ENCODE measurements around the gene OPRD1.

The OPRD1 gene

DNA sequence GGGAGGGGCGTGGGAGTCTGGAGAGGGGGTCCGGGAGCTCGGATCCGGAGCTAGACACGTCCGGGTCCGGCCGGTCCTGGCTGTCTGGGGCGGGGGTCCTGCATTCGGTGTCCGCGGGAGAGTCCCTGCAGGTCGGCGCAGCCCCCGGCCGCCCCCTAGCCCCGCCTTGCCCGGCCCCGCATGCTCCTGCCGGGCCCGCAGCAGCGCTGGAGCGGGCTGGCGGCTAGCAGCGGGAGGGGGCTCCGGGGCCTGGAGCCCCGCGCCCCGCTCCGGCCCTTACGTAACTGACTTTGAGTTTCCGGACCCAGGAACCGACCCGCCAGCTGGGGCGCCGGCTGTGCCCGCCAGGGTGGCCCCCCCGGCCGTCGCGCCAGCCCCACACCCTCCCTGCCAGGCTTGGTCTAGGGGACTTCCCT, 75.5 kb downstream of the OPRD1 start:
- DNase-seq: no peak

DNA sequence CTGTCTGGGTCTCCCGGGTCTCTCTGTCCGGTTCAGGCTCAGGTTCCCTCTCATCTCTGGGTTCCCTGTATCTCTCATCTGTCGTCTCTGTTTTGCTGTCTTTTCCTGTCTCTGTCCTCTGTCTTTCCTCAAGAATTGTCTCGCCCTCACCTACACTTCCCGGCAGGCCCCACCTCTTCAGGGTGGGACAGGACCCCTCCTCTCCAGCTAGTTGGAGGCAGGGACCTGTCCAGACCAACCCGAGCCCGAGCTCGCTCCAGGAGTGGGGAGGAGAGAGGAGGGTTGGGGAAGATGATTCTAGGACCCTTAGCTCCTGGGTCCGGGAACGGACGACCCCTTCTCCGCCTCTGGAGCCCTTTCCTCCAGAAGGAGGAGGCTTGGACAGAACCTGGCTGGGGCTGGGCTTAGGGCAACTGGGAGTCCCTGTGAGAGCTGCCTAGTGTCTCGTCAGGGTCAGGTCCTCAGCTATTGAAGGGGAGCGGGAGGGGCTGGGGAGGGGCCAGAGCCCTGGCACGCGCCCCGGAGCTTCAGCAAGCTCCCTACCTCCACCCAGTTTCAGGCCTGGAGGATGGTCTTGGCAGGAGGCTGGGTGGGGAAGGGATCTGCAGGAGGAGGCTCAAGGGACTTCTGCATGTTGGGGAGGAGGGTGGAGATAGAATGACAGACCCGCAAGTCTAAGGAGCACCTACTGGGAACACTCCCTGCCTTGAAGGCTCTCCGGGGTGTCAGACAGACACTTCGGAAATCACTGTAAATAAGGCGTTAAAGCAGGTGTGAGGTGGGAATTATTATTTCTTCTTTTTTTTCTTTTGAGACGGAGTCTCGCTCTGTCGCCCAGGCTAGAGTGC, 76.1 kb downstream of the OPRD1 start:
- DNase-seq: peak; percentile 63

DNA sequence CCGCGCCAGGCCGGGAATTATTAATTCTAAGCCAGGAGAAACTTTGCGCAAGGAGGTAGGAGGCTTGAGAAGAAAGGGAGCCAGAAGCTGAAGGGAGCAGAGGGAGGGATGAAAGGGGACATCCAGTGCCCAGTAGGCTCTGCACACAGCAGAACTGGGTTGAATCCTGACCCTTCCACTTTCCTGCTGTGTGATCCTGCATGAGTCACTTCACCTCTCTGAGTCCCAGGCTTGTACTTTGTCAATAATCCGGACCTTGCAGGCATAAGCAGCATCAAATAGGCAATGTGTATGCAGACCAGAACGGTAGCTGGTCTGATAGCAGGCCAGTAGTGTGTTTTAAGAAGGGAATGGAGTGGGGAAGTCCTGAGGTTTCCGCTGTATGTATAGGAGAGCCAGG, 76.9 kb downstream of the OPRD1 start:
- no peak for DNase-seq

DNA sequence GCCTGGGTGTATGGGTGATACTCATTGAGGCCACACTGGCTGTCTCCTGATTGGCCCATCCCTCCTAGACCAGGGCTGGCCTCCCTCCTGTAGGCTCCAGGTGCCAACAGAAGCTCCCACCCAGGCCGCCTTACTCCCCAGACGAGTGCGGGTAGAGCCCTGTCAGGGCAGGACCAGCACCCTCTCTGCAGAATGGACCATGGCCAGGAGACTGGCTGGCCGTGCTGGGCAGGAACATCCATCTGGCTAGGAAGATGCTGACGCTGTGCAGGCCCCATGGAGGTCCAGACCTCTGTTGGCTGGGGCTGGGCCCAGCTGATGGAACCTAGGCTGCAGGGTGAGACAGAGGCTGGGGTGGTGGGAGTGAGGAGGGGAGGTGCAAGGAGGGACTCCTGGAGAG, 77.4 kb downstream of the OPRD1 start:
- no peak for DNase-seq

DNA sequence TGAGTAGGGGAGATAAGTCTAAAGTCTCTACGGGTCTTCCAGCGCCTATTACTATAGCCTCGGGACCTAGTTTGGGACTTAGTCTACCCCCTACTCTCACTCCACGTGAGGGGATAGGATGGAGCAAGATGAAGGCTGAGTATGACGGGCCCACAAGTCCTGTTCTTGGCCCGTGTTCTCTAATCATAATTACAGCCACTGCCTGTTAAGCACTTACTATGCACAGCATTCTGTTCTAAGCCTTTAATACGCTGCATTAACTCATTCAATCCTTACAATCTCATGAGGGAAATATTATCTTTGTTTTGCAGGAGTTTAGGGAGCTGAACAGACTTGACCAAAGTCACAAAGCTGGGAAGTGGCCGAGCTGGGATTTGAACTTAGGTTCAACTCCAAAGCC, 78.5 kb downstream of the OPRD1 start:
- DNase-seq: no peak

DNA sequence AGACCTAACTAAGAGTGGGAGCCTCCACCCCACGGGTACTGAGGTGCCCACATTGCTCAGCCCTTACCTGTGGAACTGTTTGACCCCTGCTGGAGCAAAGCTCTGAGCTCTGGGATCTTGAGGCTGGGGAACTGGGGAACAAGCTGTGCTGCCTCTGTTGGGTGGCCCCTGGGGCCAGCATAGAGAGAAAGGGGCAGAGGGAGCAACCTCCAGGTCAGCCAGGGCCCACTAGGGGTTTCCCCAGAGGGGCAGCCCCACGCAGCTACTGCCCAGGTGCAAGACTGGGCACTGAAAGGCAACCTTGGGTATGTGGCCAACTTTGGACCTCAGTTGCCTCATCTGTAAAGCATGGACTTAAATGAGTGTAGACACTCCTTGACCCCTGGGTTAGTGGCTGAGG, 78.9 kb downstream of the OPRD1 start:
- no peak for DNase-seq

DNA sequence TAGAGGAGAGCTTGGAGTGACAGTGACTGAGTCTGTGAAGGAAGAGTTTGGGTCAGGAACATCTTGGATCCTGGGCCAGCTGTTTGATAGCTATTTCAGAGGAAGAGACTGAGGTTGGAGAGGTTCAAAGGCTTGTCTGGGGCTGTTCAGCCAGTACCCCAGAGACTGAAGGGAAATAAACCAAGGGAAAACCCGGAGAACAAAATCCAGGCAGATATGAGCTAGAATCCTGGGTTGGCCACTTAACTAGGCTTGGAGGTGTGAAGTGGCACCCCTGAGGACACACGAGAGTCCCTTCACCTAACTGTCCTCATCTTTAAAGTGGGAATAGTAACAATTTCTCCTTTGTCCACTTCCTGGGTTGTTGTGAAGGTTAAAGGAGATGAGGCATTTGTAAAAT, 79.3 kb downstream of the OPRD1 start:
- DNase-seq: no peak

DNA sequence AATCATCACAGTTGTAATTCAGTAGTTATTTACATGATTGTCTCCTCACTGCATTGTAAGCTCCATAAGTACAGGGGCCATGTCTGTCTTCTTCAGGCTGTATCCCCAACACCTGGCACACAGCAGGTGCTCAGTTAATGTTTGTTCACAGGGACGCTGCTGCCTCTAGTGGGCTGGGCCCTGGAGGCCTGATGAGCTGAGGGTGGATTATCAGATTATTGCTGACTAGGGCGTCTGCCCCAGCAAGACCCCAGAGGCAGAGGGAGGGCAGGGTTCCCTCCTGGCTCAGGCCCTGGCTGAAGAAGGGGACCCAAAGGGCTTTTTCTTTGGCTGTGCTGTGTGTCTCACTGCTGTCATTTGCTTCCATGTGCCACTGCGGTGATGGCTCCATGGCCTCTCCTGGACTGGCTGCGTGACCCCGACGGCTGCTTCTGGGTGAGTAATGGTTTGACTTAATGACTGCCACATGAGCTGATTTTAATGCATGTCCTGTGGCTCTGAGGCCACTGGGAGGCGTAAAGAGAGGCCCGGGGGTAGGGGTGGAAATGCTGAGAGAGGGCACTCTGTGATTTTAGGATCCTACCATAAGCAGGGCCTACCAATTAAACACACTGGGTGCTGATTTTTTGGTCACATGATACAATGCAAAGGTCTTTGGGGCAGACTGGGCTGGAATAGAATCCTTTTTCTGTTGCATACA, 81.6 kb downstream of the OPRD1 start:
- DNase-seq: no peak

DNA sequence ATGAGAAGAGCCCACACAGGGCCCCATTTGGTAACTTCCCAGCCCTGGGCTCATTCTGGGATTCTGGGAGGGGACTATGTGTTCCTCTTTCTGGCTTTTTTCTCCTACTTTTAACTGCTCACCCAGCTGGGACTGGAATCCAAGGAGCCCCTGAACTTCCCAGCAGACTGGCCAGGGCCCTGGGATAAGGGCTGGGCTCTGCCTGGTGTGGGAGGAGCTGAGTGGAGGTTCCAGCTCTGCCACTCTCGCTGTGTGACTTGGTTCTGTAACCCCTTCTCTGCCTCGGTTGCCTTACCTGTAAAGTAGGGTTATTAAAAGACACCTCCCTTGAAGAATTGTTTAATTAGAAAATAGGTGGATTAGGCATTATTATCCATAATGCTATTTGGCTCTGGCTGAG, 82.8 kb downstream of the OPRD1 start:
- DNase-seq: no peak

DNA sequence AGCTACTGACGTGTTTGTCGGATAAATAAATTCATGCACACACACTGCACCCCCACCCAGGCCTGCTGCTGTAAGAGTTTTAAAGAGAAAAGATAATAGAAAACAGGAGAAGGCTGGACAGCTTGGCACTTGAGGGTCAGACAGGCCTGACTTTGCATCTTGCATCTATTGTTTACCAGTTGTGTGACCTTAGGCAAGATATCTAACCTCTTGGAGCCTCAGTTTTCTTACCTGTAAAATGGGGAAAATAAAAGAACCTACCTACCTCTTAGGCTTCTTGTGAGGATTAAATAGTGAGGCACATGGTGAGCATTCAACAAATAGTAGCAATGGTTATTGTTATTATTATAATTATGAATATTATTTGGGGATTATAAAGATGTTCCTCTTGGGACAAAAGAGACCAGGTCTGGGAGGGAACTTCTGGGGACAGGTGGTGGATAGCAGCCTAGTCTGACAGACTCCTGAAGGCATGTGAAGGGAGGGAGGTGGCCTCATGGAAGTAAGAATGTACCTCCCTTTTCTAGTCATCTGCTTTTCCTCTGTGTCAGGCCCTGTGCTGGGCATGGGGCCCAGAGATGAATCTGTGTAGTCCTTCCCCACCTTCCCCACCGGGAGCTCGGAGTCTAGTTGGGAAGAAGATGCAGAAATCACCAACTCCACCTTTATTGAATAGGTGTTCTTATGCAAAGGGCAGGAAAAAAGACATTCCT, 84.1 kb downstream of the OPRD1 start:
- no peak for DNase-seq

DNA sequence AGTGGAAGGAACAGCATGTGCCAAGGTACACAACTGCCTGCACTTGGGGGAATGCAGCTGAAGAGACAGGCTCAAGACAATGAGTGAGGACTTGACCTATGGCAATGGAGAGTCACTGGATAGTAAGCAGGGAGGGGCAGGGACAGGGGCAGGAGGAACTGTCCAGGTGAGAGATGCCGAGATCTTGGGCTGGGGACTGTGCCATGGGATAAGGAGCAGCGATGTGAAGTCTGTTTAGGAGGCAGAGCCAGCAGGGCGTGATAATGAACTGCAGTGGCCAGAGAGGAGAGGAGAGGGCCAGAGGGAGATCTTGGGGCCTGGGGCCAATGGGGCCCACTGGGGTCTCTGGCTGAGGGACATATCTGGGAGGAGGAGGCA, 84.6 kb downstream of the OPRD1 start:
- no peak for DNase-seq

DNA sequence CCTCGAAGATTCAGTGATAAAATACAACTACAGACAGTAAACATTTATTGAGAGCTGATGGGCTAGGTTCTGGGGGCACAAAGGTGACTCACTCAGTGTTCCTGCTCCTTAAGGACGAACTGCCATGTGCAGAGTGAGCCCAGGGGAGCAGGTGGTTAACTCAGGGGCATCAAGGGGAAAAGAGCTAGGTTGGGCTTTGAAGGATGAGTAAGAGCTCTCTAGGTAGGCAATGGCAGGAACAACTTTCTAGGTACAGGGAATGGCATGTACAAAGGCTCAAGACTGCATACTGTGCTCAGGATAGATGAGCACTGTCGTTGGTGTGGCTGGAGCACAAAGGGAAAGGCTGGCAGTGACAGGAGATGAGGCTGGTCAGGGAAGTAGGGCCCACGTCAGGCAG, 85.8 kb downstream of the OPRD1 start:
- DNase-seq: no peak

DNA sequence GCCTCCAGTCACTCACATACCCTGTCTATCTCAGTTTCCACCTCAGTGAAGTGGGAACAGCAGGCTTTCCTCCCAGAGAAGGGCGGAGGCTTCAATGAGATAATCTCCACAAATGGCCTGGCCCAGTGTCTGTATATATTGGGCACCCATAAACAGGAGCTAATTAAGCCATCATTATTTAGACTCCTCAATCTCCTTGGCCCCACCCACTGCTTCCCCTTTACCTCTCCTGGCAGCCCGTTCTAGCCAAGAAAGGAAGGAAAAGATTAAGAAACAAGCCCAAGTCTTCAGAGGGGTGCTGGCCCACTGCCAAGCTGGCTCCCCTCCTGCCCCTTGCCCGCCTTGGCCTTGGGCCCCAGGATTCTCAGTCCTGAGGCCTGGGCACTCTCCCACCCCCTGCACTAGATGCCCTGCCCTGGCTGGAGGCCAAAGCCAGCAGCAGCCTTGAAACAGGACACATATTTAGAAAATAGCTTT, 86.5 kb downstream of the OPRD1 start:
- no peak for DNase-seq

DNA sequence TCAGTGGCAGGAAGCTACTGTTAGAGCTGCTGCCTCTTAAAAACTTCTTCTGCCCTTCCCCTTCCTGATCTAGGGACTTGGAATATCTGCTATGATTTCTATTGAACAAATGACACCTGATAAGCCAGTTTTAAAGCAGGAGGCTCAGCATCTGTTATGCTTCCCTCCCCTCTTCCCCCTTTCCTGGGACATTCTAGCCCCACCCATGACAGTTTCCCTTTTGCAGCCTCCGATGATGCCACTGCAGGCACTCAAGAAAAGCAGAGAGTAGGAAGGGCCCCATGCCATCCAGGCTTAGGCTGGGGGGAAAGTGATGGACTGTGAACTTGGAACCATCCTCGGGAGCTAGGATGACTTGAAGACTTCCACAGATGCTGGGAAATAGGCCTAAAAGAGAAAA, 87.3 kb downstream of the OPRD1 start:
- no peak for DNase-seq

DNA sequence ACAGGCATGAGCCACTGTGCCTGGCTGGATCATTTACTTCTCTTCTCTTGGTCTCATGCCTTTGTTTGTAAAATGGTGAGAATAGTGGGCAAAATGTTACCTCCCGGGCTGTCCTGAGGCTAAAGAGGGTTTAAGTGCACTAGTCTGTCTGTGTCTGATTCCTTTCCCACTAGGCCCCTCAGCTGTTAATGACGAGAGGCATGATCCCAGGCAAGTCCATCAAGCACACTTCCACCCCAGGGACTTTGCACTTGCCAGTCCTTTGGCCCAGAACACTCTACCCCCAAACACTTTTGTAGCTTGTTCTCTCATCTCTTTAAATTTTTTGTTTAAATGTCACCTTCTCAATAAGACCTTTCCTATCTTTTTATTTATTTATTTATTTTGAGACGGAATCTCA, 88.6 kb downstream of the OPRD1 start:
- no peak for DNase-seq

DNA sequence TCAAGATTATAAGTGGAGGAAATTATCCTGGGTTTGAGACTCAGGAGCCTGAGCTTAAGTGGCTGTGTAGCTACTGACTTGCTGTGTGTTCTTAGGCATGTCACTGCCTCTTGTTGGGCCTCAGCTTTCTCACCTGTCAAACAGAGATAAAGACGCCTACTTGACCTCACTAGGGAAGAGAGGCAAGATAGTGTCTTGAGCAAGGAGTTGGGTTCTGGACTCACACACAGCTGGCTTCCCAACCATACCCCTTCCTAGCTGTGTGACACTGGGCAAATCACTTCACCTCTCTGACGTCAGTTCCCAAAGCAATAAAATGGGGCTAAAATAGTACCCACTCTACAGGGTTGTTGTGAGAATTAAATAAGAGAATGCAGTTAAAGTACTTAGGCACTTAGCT, 90.8 kb downstream of the OPRD1 start:
- no peak for DNase-seq

DNA sequence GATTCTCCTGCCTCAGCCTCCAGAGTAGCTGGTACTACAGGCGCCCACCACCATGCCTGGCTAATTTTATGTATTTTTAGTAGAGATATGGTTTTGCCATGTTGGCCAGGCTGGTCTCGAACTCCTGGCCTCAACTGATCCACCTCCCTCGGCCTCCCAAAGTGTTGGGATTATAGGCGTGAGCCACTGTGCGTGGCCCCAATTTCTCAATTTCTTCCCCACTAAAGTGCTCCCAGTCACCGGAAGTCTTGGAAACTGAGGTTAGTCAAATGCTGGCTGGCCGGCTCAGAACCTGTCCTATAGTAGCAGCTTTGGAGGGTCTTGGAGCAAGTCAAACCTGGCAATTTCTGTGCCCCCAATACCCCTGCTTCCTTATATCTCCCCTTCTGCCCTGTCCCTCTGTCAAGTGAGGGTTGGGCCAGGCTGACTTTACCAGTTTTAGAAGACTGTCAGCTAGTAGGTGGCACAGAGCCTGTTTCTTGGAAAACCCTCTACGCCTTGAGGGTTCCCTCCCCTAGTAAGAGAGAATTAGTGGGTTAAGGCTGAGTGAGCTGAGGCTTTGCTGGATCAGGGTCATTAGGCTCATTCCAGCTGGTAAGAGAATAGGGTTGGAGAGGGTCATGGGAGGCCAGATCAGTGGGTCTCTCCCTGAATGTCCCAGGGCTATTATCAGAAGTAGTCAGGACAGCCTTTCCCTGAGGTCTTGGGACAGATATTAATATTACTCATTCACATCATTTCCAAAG, 94.1 kb downstream of the OPRD1 start:
- DNase-seq: no peak

DNA sequence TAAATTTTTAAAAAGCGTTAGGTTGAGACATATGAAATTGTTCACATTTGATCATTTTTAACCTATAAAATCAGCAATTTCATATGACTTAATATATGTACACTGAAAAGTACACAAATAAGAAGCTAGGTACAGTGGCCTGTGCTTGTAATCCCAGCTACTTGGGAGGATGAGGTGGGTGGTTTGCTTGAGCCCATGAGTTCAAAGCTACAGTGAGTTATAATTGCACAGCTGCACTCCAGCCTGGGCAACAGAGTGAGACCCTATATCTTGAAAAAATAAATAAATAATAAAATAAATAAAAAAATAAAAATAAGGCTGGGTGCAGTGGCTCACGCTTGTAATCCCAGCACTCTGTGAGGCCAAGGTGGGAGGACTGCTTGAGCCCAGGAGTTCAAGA, 97.2 kb downstream of the OPRD1 start:
- DNase-seq: no peak

DNA sequence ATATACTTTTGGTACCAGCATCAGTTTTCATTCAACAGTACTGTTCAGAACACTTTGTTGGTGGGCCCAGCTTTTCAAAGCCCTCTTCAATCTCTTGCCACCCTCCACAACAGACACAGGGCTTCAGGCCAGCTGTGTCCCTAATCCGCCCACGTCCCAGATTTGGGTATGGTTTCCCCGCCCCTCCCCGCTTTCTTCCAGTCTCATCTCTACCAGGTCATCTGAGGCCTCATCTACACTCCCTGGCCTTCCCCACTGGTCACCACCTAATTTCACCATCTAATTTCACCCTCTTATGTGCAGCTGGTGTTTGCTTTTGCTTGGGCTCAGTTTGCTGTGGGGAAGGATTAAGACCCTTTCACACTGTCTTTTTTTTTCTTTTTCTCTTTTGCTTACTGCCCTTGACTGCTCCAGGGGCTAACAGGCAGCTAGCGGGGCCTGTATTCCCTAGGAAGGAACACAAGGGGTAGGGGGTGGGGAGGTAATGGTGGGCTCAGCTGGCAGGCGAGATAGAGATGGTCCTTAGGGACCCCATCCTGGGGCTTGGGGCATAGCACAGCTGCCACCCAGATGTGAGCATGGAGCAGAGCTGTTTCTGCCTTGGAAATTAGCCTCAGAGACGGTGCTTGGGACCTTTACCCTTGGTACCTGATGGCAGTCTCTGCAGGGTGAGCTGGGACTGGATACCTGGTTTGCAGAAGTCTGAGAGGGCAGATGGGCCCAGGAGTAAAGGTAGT, 98.6 kb downstream of the OPRD1 start:
- DNase-seq: peak; percentile 54

DNA sequence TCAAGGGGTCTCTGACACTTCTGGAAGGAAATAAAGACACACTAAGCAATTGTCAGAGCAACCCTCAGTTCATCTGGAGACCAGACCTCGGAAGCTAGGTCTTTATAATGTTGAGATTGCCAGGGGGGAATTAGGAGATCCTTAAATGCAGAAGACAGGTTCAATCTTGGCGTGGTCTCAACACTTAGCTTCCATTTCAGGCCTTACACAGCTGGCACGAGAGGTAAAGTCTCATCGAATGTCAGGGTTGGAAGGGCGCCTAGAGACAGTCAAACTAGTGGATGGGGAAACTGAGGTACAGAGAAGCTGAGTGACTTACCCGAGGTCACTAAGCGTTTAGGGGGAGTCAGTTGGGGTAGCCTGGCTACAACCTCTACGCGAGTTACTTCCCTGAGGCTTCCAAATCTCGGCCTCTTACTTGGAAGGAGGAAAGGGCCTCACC, 101.8 kb downstream of the OPRD1 start:
- DNase-seq: no peak

DNA sequence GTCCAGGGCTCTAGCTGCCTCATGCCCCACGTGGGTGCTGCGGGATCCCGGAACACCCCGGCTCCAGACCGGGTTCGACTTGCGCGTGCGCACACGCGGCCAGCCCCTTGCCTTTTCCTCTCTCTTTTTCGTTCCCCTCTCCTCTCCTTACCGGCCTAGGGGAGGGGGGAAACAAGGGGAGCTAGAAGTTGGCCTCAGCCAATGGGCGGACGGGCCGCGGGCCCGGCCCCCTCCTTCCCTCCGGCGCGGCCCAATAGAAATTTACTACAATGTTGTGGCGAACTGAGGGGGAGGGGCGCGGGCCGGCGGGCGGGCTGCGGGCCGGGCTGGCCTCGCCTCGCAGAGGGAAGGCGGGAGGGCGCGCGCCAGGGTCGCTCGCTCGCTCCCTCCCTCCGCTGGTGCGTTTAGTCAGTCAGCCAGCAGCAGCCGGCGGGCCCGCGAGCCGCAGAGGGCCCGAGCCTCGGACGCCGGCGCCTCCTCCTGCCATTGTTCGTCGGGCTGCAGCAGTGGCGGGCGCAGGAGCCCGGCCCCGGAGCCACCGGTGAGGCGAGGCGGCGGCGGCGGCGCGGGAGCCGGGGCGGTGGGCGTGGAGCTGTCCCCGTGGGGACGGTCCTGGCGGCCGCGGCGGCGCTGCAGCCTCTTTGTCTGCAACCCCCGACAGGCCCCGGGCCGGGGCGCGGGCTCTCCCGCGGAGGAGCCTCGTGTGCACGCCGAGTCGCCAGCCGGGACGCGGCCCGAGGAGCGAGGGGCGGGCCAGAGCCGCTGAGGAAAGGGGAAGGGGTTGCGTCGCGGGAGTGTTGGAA, 102.5 kb downstream of the OPRD1 start, which contains the start of gene EPB41:
TSS of gene EPB41 (plus strand) at position 342 of the 803 bp plus-strand sequence. CDS start 72,869 bp downstream, outside the sequence.
- DNase-seq: peak; percentile 95
